Gastrocnemius medialis (tissue), 4 donors: ENCODE data around the gene SPAG8. TPM values are rescaled to one million over a fixed set of nuclear protein-coding genes. Genes with fewer than 3 reads are reported as not detected.
A peak's percentile ranks its signal among the peaks of the same experiment; 100 is the strongest.

Experiments used
- ATAC-seq, 2 donors: fragments of 150-250 bp; one replicate each; pipeline ENCODE4 v1.9.1; 2016
- DNase-seq, 2 donors: peaks; one replicate each; pipeline ENCODE4 v3.0.0-alpha.2; 2019
- H3K27ac ChIP-seq, 4 donors: fragments of 200-600 bp; sonication (generic); 1 replicate in 1 of 4; 2 replicates in 3 of 4; pipeline ENCODE4 v1.5.1; 2016 to 2018; ENCODE audit warnings: mild to moderate bottlenecking in 2 of 4, moderate library complexity in 1 of 4
- H3K27me3 ChIP-seq, 3 donors: fragments of 200-600 bp; sonication (generic) in 2 of 3; 1 replicate in 1 of 3; 2 replicates in 2 of 3; pipeline versions ENCODE4 v1.5.1 to v1.6.0; 2016 to 2019; ENCODE audit warnings: mild to moderate bottlenecking in 1 of 3, moderate library complexity in 1 of 3
- H3K36me3 ChIP-seq, 2 donors: fragments of 200-600 bp; sonication (generic) in 1 of 2; one replicate each; pipeline ENCODE4 v1.5.1; 2017 to 2018
- H3K4me1 ChIP-seq, 2 donors: fragments of 200-600 bp; sonication (generic) in 1 of 2; one replicate each; pipeline ENCODE4 v1.5.1; 2016 to 2017; ENCODE audit warnings: mild to moderate bottlenecking in 2 of 2
- H3K4me3 ChIP-seq, 4 donors: fragments of 200-600 bp; sonication (generic) in 3 of 4; 1 replicate in 1 of 4; 2 replicates in 3 of 4; pipeline ENCODE4 v1.5.1; 2016 to 2019; ENCODE audit warnings: mild to moderate bottlenecking in 2 of 4
- H3K9me3 ChIP-seq, 3 donors: fragments of 200-600 bp; sonication (generic) in 2 of 3; 1 replicate in 1 of 3; 2 replicates in 2 of 3; pipeline ENCODE4 v1.5.1; 2016 to 2019
- POLR2A ChIP-seq, 2 donors: fragments of 450-650 bp; IDR thresholded peaks; one replicate each; pipeline ENCODE4 v1.6.1; 2017; ENCODE audit warnings: antibody characterized with exemption in 2 of 2, mild to moderate bottlenecking in 2 of 2, moderate library complexity in 2 of 2
- in situ Hi-C, 4 donors: fragments of 200-750 bp; cut with MboI; loops; one replicate each; pipeline versions ENCODE4 v1.15.0 to v1.8.0; 2017; ENCODE audit warnings: low sequenced_read_pairs in 4 of 4
- intact Hi-C: fragments of 100-400 bp; cut with DNase I; formaldehyde crosslinking; loops from one replicate; pipeline ENCODE4 v1.15.1; 2023; ENCODE audit warnings: low total_unique reads
- total RNA-seq, 4 donors: library from RNA; depleted of rRNA; stranded (reverse); fragments of >200 nt; gene quantifications; one replicate each; pipeline versions ENCODE4 v1.1.0 to v1.2.3, GENCODE V29; 2016
- TF ChIP-seq, protein P1 (sequence below), 5 experiments: fragments of 450-650 bp in 3 of 5; fragments of 200-600 bp in 2 of 5; sonication (generic) in 2 of 5; IDR thresholded peaks in 4 of 5; conservative IDR thresholded peaks in 1 of 5; 1 replicate in 4 of 5; 2 replicates in 1 of 5; pipeline ENCODE4 v1.5.1; 2016 to 2019; ENCODE audit warnings: antibody characterized with exemption in 5 of 5, mild to moderate bottlenecking in 3 of 5, moderate library complexity in 3 of 5

The SPAG8 gene
- total RNA-seq, 4 donors from 2014 or later: 0.53 to 0.61 TPM; not detected in 2

DNA sequence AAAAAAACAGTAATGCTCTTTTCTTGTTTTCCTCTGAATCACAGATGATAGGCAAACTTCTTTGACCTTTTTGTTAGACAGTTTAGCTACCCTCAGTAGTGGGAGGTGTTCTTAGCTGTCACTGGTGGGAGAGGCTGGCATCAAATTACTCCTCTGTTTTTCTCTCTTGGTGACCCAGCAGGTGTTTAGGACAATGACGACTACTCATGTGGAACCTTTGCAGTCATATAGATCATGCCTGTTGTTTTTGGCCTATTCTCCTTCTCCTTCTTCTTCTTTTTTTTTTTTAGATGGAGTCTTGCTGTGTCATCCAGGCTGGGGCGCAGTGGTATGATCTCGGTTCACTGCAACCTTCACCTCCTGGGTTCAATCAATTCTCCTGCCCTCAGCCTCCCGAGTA is 36.0 kb downstream of the SPAG8 start:
- in situ Hi-C loops: no loop called here

DNA sequence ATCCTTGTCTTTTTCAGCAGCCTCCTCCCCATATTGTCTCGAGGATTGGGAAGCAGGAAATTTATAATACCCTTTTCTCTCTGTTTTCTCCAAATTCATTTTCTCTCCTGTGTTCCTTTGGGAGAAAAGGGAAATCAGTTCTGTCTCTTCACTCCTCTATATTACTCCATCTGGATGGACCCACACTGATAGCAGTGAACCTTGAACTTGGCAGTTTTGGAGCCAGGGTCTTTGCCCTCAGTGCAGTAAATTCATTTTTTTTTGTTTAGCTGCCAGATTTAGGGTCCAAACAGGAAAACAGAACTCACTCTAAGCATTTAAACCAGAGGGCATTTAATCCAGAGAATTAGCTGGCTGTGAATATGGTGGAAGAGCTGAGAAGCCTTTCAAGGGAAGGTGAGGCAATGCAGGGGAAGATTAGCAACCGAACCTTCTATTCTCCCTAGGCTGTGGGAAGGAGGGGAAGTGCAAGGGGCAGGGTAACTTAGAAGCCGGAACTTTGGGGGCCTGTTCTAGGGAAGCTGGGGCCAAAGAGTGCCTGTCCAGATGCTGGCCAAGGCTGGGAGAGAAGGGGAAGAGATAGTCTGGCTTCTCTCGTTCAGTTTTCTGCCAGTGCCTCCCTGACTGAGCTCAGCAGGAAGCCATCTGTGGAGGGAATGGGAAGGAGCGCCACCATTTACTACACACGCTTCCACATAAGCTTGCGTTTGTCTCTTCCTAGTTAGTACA is 37.0 kb downstream of the SPAG8 start:
- DNase-seq (peak in 1 of 2 donors; percentile 29), ATAC-seq (peak in 1 of 2 donors; percentile 34)
- in situ Hi-C loops: no loop called here
- H3K9me3 ChIP-seq: no peaks in the 10 kb centered on the region
- H3K36me3 ChIP-seq: no peaks in the 10 kb centered on the region
- no peak overlapping the region for H3K27ac ChIP-seq
- intact Hi-C loops: no loop called here
- no peak overlapping the region for H3K4me3 ChIP-seq
- TF ChIP-seq, protein P1, sequence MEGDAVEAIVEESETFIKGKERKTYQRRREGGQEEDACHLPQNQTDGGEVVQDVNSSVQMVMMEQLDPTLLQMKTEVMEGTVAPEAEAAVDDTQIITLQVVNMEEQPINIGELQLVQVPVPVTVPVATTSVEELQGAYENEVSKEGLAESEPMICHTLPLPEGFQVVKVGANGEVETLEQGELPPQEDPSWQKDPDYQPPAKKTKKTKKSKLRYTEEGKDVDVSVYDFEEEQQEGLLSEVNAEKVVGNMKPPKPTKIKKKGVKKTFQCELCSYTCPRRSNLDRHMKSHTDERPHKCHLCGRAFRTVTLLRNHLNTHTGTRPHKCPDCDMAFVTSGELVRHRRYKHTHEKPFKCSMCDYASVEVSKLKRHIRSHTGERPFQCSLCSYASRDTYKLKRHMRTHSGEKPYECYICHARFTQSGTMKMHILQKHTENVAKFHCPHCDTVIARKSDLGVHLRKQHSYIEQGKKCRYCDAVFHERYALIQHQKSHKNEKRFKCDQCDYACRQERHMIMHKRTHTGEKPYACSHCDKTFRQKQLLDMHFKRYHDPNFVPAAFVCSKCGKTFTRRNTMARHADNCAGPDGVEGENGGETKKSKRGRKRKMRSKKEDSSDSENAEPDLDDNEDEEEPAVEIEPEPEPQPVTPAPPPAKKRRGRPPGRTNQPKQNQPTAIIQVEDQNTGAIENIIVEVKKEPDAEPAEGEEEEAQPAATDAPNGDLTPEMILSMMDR (IDR thresholded peaks at IDR 0.05 in 4 of 5, conservative IDR thresholded peaks at IDR 0.05 in 1 of 5): no peak
- TF ChIP-seq POLR2A (IDR thresholded peaks at IDR 0.05): no peak
- no peaks in the 10 kb centered on the region for H3K27me3 ChIP-seq
- H3K4me1 ChIP-seq: peaks cover 29 to 35% of the 10 kb centered on the region in 2 donors

More for the DNA sequence above, 36.0 kb downstream of the SPAG8 start:
- no peaks in the 10 kb centered on the region for H3K36me3 ChIP-seq
- no peak for DNase-seq
- intact Hi-C loops: no loop called here
- H3K9me3 ChIP-seq: no peaks in the 10 kb centered on the region
- H3K4me3 ChIP-seq: no peak overlapping the region
- ATAC-seq: peak in 1 of 2 donors; percentile 31
- H3K4me1 ChIP-seq: peaks cover 22 to 26% of the 10 kb centered on the region in 2 donors
- no peaks in the 10 kb centered on the region for H3K27me3 ChIP-seq
- H3K27ac ChIP-seq: peak overlapping the region in 1 of 4 donors; percentile 36
- TF ChIP-seq POLR2A (IDR thresholded peaks at IDR 0.05): no peak
- TF ChIP-seq, protein P1 (IDR thresholded peaks at IDR 0.05 in 4 of 5, conservative IDR thresholded peaks at IDR 0.05 in 1 of 5): no peak

DNA sequence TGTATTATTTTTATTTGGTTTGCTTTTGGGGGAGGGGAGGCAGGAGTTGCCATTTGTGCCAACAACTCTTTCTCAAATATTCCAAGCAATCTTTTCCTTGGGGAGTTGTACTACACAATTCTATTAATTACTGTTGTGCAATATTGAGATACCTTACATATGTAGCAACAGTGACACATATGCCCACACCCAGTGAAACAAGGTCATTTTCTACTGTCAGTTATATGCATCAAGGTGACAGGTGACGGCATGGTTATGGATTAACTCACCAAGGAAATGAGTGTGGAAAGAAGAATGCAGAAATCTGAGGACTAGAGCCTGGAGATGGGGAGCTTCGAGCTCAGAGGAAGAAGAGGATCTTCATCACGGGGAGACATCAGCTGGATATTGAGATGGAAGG is 40.1 kb downstream of the SPAG8 start:
- Histone ChIP-seq H3K4me1 (peaks cover 29 to 39% of the 10 kb centered on the region in 2 donors), H3K36me3 (no peaks in the 10 kb centered on the region), H3K9me3 (no peaks in the 10 kb centered on the region), H3K27me3 (no peaks in the 10 kb centered on the region), H3K4me3 (no peak overlapping the region), H3K27ac (peak overlapping the region in 2 of 4 donors; percentile 19 to 69)
- no peak for DNase-seq
- in situ Hi-C loops (no loop called here), intact Hi-C loops (no loop called here)
- ATAC-seq: no peak
- TF ChIP-seq, protein P1 (IDR thresholded peaks at IDR 0.05 in 4 of 5, conservative IDR thresholded peaks at IDR 0.05 in 1 of 5): no peak
- TF ChIP-seq POLR2A (IDR thresholded peaks at IDR 0.05): no peak

DNA sequence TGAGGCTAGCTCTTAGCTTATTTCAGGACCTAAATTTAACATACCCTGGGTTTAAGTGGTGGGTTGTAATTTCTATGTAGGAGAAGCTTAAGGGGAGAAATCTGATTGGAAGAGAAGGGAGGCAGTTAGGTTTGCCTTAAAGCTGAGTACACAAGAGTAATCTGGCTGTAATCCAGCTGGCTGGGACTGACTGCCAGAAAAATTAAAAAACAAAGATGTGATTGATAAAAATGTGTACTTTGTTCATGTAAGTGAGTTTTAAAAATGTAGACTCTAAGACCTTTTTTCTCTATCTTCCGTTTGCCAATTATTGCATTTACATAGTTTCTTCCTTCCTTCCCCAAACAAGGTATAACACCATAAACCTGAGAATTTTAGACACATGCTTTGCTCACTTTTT is 40.5 kb downstream of the SPAG8 start:
- no peaks in the 10 kb centered on the region for H3K36me3 ChIP-seq
- intact Hi-C loops (no loop called here), in situ Hi-C loops (no loop called here)
- no peaks in the 10 kb centered on the region for H3K27me3 ChIP-seq
- peak overlapping the region; percentile 65 to 75 (median 68) for H3K27ac ChIP-seq
- ATAC-seq: no peak
- no peak for DNase-seq
- peaks cover 29 to 41% of the 10 kb centered on the region in 2 donors for H3K4me1 ChIP-seq
- TF ChIP-seq, protein P1 (IDR thresholded peaks at IDR 0.05 in 4 of 5, conservative IDR thresholded peaks at IDR 0.05 in 1 of 5): no peak
- no peak for TF ChIP-seq POLR2A (IDR thresholded peaks at IDR 0.05)
- H3K9me3 ChIP-seq: no peaks in the 10 kb centered on the region
- H3K4me3 ChIP-seq: no peak overlapping the region
